ENCODE measurements around the gene PRKCB. TPM values are rescaled to one million over a fixed set of nuclear protein-coding genes. Genes with fewer than 3 reads are reported as not detected.

PRKCB gene
- total RNA-seq, 2 donors from 2014 or later, result 2.9 to 28.6 TPM

DNA sequence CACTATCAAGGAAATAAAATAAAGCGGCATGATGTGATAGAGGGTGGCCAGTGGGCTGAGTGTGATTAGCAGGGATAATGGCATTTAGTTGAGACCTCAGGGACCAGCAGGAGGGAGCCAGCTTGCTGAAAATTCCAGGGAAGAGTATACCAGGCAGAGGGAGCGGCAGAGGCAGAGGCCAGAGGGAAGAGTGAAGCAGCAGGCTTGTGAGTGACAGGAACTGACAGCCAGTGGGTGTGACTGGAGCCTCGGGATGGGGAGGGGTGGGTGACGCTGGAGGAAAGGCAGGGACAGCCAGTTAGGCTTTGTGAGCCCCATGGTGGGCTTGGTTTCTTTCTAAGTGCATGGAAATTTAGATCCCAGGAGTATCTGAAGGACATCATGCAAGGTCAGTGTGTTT, 210.7 kb downstream of the PRKCB start:
- WGBS, result 64% methylated on average over 4 of the region's 4 CpGs
- no peak for DNase-seq (ENCODE audit: low spot score)
- no peaks in the 10 kb centered on the region for H3K4me1 ChIP-seq (replicated peaks)
- H3K9me3 ChIP-seq, result no peaks in the 10 kb centered on the region
- H3K27ac ChIP-seq, result no peak overlapping the region
- intact Hi-C loops (cut with DNase I), result loop anchor here (5.0 to 10.0 kb wide), 2 partner anchors 208 to 456 kb away; partner anchors contain the start of gene CACNG3
- H3K36me3 ChIP-seq, result no peaks in the 10 kb centered on the region
- TF ChIP-seq POLR2AphosphoS5 (IDR thresholded peaks at IDR 0.05), result no peak
- TF ChIP-seq POLR2A (IDR thresholded peaks at IDR 0.05), result no peak
- no peak for TF ChIP-seq CTCF (IDR thresholded peaks at IDR 0.05)
- H3K4me3 ChIP-seq, result no peak overlapping the region
- no peaks in the 10 kb centered on the region for H3K27me3 ChIP-seq (replicated peaks; ENCODE audit: insufficient read depth)

- TF ChIP-seq POLR2A (IDR thresholded peaks at IDR 0.05) (no peak), CTCF (IDR thresholded peaks at IDR 0.05) (no peak)
- no peaks in the 10 kb centered on the region for H3K27me3 ChIP-seq (replicated peaks; ENCODE audit: insufficient read depth)
- no peak overlapping the region for H3K4me3 ChIP-seq
- H3K27ac ChIP-seq, result no peak overlapping the region
- H3K36me3 ChIP-seq, result no peaks in the 10 kb centered on the region
- DNase-seq (ENCODE audit: low spot score), result no peak
- no peaks in the 10 kb centered on the region for H3K4me1 ChIP-seq (replicated peaks)
- WGBS, result 83% methylated on average over 5 of the region's 5 CpGs
- no peaks in the 10 kb centered on the region for H3K9me3 ChIP-seq
- intact Hi-C loops (cut with DNase I), result loop anchor here (5.0 to 10.0 kb wide), 2 partner anchors 206 to 453 kb away; partner anchors contain the start of gene CACNG3
Observed at GRCh38 chr16:24049113-24049512, 213.3 kb downstream of the PRKCB start.

DNA sequence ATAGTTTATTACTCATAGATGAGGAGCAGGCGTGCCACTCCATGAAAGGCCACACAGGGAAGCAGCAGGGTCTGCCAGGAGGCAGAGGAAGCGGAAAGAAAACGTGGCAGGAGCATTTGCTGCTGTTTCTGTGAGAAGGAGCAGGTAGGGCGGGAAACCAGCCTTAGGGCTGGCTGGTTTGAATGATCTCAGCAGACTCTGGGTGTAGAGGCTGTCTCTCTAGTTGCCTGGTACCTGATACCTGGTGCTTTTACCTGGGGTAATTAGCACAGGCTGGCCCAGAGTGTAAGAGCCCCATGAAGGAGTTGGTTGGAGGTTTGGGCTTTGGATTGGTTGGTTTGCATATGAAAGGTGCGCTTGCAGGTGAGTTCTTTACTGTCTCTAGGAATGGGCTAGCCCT, 215.3 kb downstream of the PRKCB start:
- no peak for DNase-seq (ENCODE audit: low spot score)
- intact Hi-C loops (cut with DNase I), result no loop called here
- 66% methylated on average over 5 of the region's 5 CpGs for WGBS
- H3K27me3 ChIP-seq (replicated peaks; ENCODE audit: insufficient read depth), result no peaks in the 10 kb centered on the region
- no peak overlapping the region for H3K4me3 ChIP-seq
- no peaks in the 10 kb centered on the region for H3K9me3 ChIP-seq
- H3K36me3 ChIP-seq, result no peaks in the 10 kb centered on the region
- no peaks in the 10 kb centered on the region for H3K4me1 ChIP-seq (replicated peaks)
- H3K27ac ChIP-seq, result no peak overlapping the region
- TF ChIP-seq POLR2A (IDR thresholded peaks at IDR 0.05), result no peak
- no peak for TF ChIP-seq CTCF (IDR thresholded peaks at IDR 0.05)
- no peak for TF ChIP-seq POLR2AphosphoS5 (IDR thresholded peaks at IDR 0.05)

DNA sequence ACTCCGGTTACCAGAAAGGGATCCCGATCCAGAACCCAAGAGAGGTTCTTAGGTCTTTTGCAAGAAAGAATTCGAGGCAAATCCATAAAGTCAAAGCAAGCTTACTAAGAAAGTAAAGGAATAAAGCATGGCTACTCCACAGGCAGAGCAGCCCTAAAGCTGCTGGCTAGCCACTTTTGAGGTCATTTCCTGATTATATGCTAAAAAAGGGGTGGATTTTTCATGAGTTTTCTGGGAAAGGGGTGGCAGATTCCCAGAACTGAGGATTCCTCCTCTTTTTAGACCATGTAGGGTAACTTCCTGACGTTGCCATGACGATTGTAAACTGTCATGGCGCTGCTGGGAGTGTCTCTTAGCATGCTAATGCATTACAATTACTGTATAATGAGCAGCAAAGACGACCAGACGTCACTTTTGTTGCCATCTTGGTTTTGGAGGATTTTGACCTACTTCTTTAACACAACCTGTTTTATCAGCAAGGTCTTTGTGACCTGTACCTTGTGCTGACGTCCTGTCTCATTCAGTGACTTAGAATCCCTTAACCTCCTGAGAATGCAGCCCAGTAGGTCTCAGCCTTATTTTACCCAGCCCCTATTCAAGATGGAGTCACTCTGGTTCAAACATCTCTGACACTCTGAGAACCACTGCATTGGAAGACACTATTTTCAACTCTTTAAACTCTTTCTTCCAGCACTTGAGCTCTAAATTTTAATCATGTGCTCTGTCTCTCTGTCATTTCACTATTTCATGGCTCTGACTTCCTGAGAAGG, 216.7 kb downstream of the PRKCB start:
- no peak for DNase-seq (ENCODE audit: low spot score)
- H3K9me3 ChIP-seq, result no peaks in the 10 kb centered on the region
- H3K4me1 ChIP-seq (replicated peaks), result no peaks in the 10 kb centered on the region
- no peak overlapping the region for H3K27ac ChIP-seq
- TF ChIP-seq POLR2AphosphoS5 (IDR thresholded peaks at IDR 0.05) (no peak), POLR2A (IDR thresholded peaks at IDR 0.05) (no peak), CTCF (IDR thresholded peaks at IDR 0.05) (no peak)
- H3K27me3 ChIP-seq (replicated peaks; ENCODE audit: insufficient read depth), result no peaks in the 10 kb centered on the region
- 63% methylated on average over 9 of the region's 9 CpGs for WGBS
- no peak overlapping the region for H3K4me3 ChIP-seq
- intact Hi-C loops (cut with DNase I), result no loop called here
- H3K36me3 ChIP-seq, result no peaks in the 10 kb centered on the region
